Adipocyte (in vitro differentiated cells): Measurements from ENCODE around the gene PLGRKT.
"Not testable (repeated sequence)": the region's sequence is repeated elsewhere in the genome, so short reads cannot be mapped to it uniquely, and the experiment has no call there.

Experiments used
- DNase-seq: peaks from one replicate; pipeline ENCODE4 v3.0.0-alpha.2; 2015; ENCODE audit warnings: low read depth
- H3K27me3 ChIP-seq: replicated peaks from 2 replicates; pipeline ENCODE4 v1.7.0; 2013; ENCODE audit warnings: mild to moderate bottlenecking, low read length, moderate library complexity; ENCODE audit not compliant: control insufficient read depth, insufficient read depth
- H3K36me3 ChIP-seq: 2 replicates; pipeline ENCODE4 v1.7.0; 2013; ENCODE audit warnings: low read length, mild to moderate bottlenecking, moderate library complexity; ENCODE audit not compliant: control insufficient read depth, insufficient read depth, severe bottlenecking
- H3K4me1 ChIP-seq: 2 replicates; pipeline ENCODE4 v1.7.0; 2013; ENCODE audit warnings: mild to moderate bottlenecking, low read length, moderate library complexity; ENCODE audit not compliant: control insufficient read depth, insufficient read depth
- H3K4me3 ChIP-seq: 2 replicates; pipeline ENCODE4 v1.7.0; 2013; ENCODE audit warnings: mild to moderate bottlenecking, low read length, moderate library complexity
- H3K9ac ChIP-seq: 2 replicates; pipeline ENCODE4 v1.7.0; 2013; ENCODE audit warnings: mild to moderate bottlenecking, low read length, moderate library complexity
- H3K9me3 ChIP-seq: 2 replicates; pipeline ENCODE4 v1.7.0; 2013; ENCODE audit warnings: mild to moderate bottlenecking, low read length, moderate library complexity; ENCODE audit not compliant: control insufficient read depth

PLGRKT gene

GRCh38 chr9:5361326-5362010 lies 76.3 kb downstream of the PLGRKT start:
- no peaks in the 10 kb centered on the region for H3K9me3 ChIP-seq
- H3K27me3 ChIP-seq: no peaks in the 10 kb centered on the region
- no peak for DNase-seq
- no peak overlapping the region for H3K9ac ChIP-seq
- no peaks in the 10 kb centered on the region for H3K36me3 ChIP-seq
- peaks cover 15% of the 10 kb centered on the region for H3K4me1 ChIP-seq
- H3K4me3 ChIP-seq: no peak overlapping the region

GRCh38 chr9:5360341-5360740 lies 77.4 kb downstream of the PLGRKT start:
- Histone ChIP-seq H3K9me3 (no peaks in the 10 kb centered on the region), H3K4me3 (no peak overlapping the region), H3K27me3 (no peaks in the 10 kb centered on the region), H3K4me1 (peaks cover 15% of the 10 kb centered on the region), H3K9ac (peak overlapping the region; percentile 41), H3K36me3 (no peaks in the 10 kb centered on the region)
- DNase-seq: no peak

- peak; percentile 0 for DNase-seq
These were observed 80.2 kb downstream of the PLGRKT start for GRCh38 chr9:5357431-5358105.

GRCh38 chr9:5355817-5356216 lies 81.9 kb downstream of the PLGRKT start:
- H3K4me3 ChIP-seq: no peak overlapping the region
- H3K36me3 ChIP-seq: no peaks in the 10 kb centered on the region
- no peaks in the 10 kb centered on the region for H3K27me3 ChIP-seq
- H3K9ac ChIP-seq: no peak overlapping the region
- peaks cover 3% of the 10 kb centered on the region for H3K4me1 ChIP-seq
- no peak for DNase-seq
- no peaks in the 10 kb centered on the region for H3K9me3 ChIP-seq

More at GRCh38 chr9:5357431-5358105, 80.2 kb downstream of the PLGRKT start:
- no peak overlapping the region for H3K9ac ChIP-seq
- no peak overlapping the region for H3K4me3 ChIP-seq
- H3K27me3 ChIP-seq: no peaks in the 10 kb centered on the region
- H3K9me3 ChIP-seq: no peaks in the 10 kb centered on the region
- H3K4me1 ChIP-seq: peaks cover 15% of the 10 kb centered on the region
- H3K36me3 ChIP-seq: no peaks in the 10 kb centered on the region

GRCh38 chr9:5355226-5355625 lies 82.5 kb downstream of the PLGRKT start:
- no peaks in the 10 kb centered on the region for H3K4me1 ChIP-seq
- no peaks in the 10 kb centered on the region for H3K27me3 ChIP-seq
- peaks cover 3% of the 10 kb centered on the region for H3K9me3 ChIP-seq
- no peaks in the 10 kb centered on the region for H3K36me3 ChIP-seq
- no peak for DNase-seq
- no peak overlapping the region for H3K9ac ChIP-seq
- H3K4me3 ChIP-seq: no peak overlapping the region

GRCh38 chr9:5354184-5354583 lies 83.5 kb downstream of the PLGRKT start:
- no peak overlapping the region for H3K4me3 ChIP-seq
- no peaks in the 10 kb centered on the region for H3K27me3 ChIP-seq
- H3K36me3 ChIP-seq: no peaks in the 10 kb centered on the region
- no peak overlapping the region for H3K9ac ChIP-seq
- DNase-seq: no peak
- no peaks in the 10 kb centered on the region for H3K4me1 ChIP-seq
- H3K9me3 ChIP-seq: peaks cover 10% of the 10 kb centered on the region

- Histone ChIP-seq H3K4me3 (no peak overlapping the region), H3K36me3 (no peaks in the 10 kb centered on the region), H3K9me3 (peaks cover 13% of the 10 kb centered on the region), H3K4me1 (no peaks in the 10 kb centered on the region), H3K9ac (no peak overlapping the region), H3K27me3 (no peaks in the 10 kb centered on the region)
- no peak for DNase-seq
These were observed 85.0 kb downstream of the PLGRKT start for GRCh38 chr9:5352637-5353248.

- not testable (repeated sequence) for H3K4me1 ChIP-seq, H3K36me3 ChIP-seq, H3K4me3 ChIP-seq, DNase-seq, H3K9me3 ChIP-seq, H3K9ac ChIP-seq, H3K27me3 ChIP-seq
These were observed 98.4 kb downstream of the PLGRKT start, which contains the start of gene RLN1 for GRCh38 chr9:5338992-5339981. Gene RLN1 (minus strand): TSS chr9:5339876. CDS start chr9:5339746, 130 bp downstream.

- Histone ChIP-seq H3K27me3 (no peaks in the 10 kb centered on the region), H3K9ac (no peak overlapping the region), H3K4me1 (no peaks in the 10 kb centered on the region), H3K4me3 (no peak overlapping the region), H3K9me3 (no peaks in the 10 kb centered on the region), H3K36me3 (no peaks in the 10 kb centered on the region)
- DNase-seq: no peak
These were observed 101.0 kb downstream of the PLGRKT start for GRCh38 chr9:5336688-5337087.

GRCh38 chr9:5331276-5331675 lies 106.4 kb downstream of the PLGRKT start:
- not testable (repeated sequence) for H3K36me3 ChIP-seq, H3K9me3 ChIP-seq, H3K27me3 ChIP-seq, DNase-seq, H3K9ac ChIP-seq, H3K4me3 ChIP-seq, H3K4me1 ChIP-seq
